ENCODE data around the gene MVB12A.
A peak's percentile ranks its signal among the peaks of the same experiment; 100 is the strongest.

The MVB12A gene

DNA sequence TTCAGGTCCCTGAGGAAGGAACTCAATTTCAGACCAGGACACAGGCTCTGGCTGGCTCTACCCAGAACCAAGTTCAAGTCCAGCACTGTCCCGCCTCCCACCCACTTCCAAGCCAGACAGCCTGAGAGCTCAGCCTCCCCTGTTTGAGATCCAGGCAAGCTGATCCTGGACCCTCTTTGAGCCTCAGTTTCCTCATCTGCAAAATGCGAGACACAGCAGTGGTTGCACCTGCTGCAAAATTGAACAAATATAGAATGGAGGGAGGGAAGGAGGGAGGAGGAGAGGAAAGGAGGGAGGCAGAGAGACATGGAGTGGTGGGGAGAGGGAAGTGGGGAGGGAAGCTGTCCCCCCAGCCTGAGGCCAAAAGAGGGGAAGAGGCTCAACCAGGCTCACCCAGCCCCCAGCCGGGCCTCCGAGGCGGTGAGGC is 27.9 kb downstream of the MVB12A start:
- no peak for DNase-seq

DNA sequence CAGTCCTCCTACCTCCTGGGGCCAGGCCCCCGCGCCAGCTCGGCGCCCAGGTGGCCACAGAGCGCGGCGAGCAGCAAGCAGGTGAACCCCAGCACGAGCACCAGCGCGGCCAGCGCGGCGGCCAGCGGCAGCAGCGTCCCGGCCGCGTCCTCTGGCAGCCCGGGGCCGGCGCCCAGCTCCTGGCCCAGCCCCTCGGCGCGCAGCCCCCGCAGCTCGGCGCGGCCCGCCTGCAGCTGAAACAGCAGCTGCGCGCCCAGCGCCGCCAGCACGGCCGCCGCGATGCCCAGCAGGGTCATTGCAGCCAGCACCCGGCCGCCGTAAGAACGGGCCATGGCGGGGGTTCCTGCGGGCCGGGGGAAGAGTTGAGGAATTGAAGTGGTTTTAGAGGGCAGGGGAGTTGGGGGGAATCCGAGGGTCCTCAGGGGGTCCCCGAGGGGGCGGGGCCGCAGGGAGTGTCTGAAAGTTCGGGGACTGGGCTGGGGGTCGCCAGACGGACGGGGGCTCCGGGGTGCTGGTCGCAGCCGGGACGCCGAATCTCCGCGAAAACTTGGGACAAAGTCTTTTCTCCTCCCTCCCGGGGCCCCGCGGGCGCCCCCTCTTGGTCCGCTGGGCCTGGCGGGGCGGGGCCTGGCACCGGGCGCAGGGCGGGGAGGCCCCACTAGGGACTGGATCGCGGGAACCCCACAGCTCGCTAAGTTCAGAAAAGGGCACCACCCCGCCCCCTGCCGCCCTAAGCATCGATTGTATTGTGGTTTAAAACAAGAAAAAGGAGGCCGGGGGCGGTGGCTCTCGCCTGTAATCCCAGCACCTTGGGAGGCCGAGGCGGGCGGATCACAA is 28.5 kb downstream of the MVB12A start, which contains the start of gene TMEM221:
Gene TMEM221, minus strand, starts transcription at position 538 of the 837 bp plus-strand sequence. Its CDS starts 206 bp downstream, at position 332.
- DNase-seq: peak; percentile 10

DNA sequence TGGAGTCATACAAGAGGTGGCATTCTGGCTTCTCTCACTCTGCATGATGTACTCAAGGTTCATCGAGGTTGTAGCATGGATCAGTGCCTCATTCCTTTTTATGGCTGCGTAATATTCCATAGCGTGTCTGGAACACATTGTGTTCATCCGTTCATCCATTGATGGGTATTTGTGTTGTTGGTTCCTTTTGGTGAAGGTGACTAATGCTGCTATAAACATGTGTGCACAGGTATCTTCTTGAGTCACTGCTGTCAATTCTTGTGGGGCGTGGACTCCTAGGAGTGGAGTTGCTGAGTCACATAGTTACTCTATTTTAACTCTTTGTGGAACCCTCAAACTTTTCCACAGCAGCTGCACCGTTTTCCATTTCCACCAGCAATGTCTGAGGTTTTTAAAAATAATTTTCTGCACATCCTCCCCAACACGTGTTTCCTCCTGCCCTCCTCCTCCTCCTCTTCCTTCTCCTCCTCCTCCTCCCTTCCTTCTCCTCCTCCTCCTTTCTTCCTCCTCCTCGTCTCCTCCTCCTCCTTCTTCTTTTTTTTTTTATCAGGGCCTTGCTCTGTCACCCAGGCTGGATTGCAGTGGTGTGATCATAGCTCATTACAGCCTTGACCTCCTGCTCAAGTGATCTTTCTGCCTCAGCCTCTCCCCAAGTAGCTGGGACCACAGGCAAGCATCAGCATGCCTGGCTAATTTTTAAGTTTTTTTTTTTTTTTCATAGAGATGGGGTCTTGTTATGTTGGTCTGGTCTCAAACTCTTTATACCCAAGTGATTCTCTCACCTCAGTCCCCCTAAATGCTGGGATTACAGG is 30.6 kb downstream of the MVB12A start:
- DNase-seq: peak; percentile 3

GRCh38 chr19:17451820-17452219 is 32.0 kb downstream of the MVB12A start:
- no peak for DNase-seq

- DNase-seq: no peak
These were observed 34.8 kb downstream of the MVB12A start for GRCh38 chr19:17454576-17455071.

DNA sequence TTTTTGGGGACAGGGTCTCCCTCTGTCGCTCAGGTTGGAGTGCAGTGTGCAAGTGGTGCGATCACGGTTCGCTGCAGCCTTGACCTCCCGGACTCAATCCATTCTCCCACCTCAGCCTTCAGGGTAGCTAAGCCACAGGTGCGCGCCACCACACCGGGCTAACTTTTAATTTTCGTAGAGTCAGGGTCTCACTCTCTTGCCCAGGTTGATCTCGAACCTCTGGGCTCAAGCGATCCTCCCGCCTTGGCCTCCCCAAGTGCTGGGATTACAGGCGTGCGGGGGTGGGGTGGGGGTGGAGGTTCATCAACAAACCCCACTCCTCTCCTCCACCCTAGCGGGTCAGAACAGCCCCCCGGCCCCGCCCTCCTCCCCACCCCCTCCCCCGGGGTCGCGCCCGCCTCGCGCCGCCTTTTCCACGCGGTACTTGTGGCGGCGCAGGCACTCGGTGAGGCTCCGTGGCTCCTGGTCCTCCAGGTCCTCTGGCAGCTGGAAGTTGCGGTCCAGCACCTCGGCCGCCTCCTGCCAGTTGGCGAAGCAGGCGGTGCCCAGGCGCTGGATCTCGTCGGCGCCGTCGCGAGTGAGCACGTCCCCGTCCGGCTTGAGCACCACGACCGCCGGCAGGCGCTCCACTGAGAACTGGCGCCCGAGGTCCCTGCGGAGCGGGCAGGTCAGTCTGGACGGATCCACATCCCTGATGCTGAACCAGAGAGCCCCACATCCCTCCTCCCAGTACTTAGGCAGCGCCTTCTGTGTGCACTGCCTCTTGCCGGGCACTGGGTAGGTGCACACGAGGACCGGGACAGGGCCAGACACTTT is 35.7 kb downstream of the MVB12A start:
- no peak for DNase-seq

DNA sequence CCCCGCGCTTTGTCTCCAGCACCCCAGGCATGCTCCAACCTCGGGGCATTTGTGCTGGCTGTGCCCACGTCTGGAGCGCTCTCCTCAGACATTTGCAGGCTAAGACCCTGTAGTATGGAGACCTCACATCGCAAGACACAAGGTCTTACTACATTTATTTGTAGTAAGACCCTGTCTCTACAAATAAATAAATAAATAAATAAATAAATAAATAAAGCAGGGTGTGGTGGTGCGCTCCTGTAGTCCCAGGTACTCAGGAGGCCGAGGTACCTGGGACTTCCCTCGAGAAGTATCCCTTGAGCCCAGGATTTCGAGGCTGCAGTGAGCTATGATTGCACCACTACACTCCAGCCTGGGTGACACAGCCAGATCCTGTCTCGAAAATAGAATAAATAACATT is 36.3 kb downstream of the MVB12A start:
- DNase-seq: no peak

- DNase-seq: no peak
These were observed 37.8 kb downstream of the MVB12A start for GRCh38 chr19:17457616-17458015.

GRCh38 chr19:17458970-17459369 is 39.1 kb downstream of the MVB12A start:
- DNase-seq: no peak

- DNase-seq: no peak
These were observed 40.8 kb downstream of the MVB12A start, which contains the start of gene NXNL1 for GRCh38 chr19:17460372-17461230. Gene NXNL1 (minus strand): TSS chr19:17460926. CDS start chr19:17460869, 57 bp downstream.

DNA sequence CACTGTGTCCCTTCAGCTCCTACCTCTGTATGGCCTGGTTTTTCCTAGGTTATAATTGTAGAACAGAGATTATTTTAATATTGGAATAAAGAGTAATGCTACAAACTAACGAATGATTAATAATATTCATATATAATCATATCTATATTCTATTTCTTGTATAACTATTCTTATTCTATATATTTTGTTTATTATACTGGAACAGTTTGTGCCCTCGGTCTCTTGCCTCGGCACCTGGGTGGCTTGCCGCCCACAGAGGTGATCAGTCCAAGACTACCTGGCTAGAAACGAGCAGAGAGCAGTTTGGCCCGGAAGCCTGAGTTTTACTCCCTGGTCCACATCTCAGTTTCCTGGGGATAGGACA is 46.6 kb downstream of the MVB12A start:
- DNase-seq: no peak

DNA sequence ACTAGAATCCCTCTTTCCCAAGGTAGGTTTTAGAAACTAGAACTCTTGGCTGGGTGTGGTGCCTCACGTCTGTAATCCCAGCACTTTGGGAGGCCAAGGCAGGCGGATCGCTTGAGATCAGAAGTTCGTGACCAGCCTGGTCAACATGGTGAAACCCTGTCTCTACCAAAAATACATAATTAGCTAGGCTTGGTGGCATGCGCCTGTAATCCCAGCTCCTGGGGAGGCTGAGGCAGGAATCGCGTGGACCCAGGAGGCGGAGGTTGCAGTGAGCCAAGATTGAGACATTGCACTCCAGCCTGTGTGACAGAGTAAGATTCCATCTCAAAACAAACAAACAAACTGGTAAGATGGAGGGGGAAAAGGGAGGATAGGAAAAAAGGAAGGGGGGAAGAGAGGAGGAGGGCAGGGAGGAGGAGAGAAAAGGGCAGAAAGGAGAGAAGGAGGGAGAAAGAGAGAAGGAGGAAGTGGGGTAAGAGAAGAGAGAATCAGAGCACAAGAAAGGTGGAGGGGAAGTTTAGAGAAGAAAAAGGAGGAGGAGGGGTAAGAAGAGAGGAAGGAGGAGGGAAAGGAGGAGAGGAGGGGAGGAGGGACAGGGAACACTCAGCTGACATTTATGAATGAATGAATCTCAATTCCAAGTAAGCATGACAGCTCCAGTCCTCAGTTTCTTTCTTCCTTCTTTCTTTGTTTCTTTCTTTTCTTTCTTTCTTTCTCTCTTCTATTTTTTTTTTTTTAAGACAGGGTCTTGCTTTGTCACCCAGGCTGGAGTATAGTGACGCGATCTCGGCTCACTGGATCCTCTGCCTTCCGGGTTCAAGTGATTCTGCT is 47.8 kb downstream of the MVB12A start:
- no peak for DNase-seq

DNA sequence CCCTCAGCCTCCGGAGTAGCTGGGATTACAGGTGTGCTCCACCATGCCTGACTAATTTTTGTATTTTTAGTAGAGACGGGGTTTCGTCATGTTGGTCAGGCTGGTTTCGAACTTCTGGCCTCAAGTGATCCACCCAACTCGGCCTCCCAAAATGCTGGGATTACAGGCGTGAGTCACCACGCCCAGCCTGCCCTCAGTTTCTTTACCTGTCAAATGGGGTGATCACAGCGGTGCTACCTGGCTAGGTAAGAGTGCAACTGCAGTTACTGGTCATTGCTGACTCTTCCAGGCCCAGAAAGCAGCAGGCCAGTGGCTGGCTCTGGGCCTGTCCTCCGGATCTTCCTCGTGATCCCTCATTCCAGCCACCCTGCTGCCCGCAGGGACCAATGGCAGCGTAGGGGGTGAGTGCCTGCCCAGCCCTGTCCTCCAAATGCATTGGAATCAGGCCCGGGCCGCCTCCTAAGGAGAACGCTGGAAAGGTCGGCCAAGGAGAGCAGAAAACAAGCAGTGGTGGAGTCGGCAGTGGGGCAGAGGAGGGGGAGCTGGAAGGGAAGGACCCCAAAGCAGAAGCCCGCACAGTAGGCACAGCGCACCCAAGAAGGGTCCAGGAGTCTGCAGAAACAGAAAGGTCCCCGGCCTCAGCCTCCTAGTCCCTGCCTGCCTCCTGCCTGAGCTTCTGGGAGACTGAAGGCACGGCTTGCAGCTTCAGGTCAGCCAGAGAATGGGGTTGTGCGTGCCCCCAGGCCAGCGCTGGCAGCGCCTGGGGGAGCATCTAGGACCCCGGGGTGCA is 48.6 kb downstream of the MVB12A start:
- no peak for DNase-seq

DNA sequence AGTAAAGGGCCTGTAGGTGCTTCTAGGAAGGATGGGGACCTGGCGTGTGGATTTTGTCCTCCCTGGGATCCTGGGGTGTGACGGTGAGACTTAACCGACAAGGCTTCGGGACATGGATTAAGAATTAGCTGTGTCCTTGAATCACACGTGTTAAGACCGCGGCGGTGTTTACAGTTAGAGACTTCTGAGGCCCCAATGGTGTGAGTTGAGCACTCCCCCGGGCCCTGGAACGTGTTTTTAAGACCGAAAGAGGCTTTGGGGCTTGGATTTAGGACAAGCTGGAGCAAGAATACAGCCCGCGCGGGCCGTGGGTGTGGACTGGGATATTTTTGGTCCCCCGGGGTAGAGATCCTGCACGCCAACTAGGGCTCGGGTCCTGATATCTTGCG is 49.2 kb downstream of the MVB12A start:
- DNase-seq: peak; percentile 35

- DNase-seq: peak; percentile 95
These were observed 49.7 kb downstream of the MVB12A start for GRCh38 chr19:17469481-17470067.

- peak; percentile 99 for DNase-seq
These were observed 50.4 kb downstream of the MVB12A start, which contains the start of gene SLC27A1 for GRCh38 chr19:17470068-17470841. Gene SLC27A1 (plus strand): TSS chr19:17470524. CDS start chr19:17470541, 17 bp downstream.

DNA sequence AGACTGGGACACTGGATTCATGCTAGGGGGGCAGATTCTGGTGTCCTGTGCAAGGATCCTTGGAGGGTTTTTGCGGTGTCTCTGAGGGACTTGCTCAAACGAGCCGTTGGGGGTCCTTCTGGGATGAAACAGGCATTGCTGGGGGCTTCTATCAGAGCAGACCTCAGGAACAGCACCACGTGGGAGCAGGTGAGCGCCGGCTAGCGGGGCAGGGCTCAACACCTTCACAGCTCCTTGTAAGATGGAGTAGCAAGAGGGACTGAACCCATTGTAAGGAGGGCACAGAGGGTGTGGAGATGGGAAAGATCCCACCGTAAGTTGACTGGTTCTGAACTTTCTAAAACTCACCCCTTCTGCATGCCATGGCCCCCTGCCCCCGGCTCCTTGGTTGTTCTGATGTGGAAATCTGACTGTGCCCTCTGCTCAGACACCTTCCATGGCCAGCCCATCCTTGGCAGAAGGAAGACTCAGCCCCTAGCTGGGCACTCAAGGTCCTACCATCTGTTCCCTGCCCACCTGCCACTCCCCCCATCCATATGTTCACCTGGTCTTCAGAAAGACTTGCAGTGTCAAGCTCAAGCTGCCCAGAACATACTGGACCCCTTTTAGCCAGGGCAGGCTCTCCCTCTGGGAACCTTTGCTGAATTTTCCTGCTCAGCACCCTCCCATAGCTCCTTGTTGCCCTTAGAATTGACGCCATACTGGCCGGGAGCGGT is 51.7 kb downstream of the MVB12A start:
- DNase-seq: no peak

GRCh38 chr19:17473041-17473440 is 53.2 kb downstream of the MVB12A start:
- peak; percentile 78 for DNase-seq

Data from HCEC 1CT (cell line).